Neuronal stem cell (in vitro differentiated cells): ENCODE results near the gene CTDSPL2.

ENCODE experiments used
- DNase-seq: peaks from one replicate; pipeline ENCODE4 v3.0.0-alpha.2; 2013; ENCODE audit warnings: low spot score
- H2AFZ ChIP-seq: one replicate; pipeline ENCODE4 v1.6.1; 2013; ENCODE audit warnings: mild to moderate bottlenecking, low read length, inconsistent platforms
- H2AK5ac ChIP-seq: 2 replicates; pipeline ENCODE4 v1.6.1; 2013; ENCODE audit warnings: low read depth, mild to moderate bottlenecking, inconsistent platforms, low read length, moderate library complexity, mixed read lengths
- H2BK120ac ChIP-seq: 2 replicates; pipeline ENCODE4 v1.6.1; 2013; ENCODE audit warnings: low read depth, mild to moderate bottlenecking, inconsistent platforms, low read length, moderate library complexity, mixed read lengths
- H2BK12ac ChIP-seq: one replicate; pipeline ENCODE4 v1.6.1; 2013; ENCODE audit warnings: low read length, inconsistent platforms
- H2BK15ac ChIP-seq: 2 replicates; pipeline ENCODE4 v1.6.1; 2013; ENCODE audit warnings: mild to moderate bottlenecking, low read length, inconsistent platforms, mixed read lengths
- H2BK5ac ChIP-seq: one replicate; pipeline ENCODE4 v1.6.1; 2013; ENCODE audit warnings: inconsistent platforms, mild to moderate bottlenecking, low read length, moderate library complexity
- H3K14ac ChIP-seq: one replicate; pipeline ENCODE4 v1.6.1; 2013; ENCODE audit warnings: low read length, inconsistent platforms
- H3K18ac ChIP-seq: 2 replicates; pipeline ENCODE4 v1.6.1; 2013; ENCODE audit warnings: low read length, inconsistent platforms
- H3K23ac ChIP-seq: 2 replicates; pipeline ENCODE4 v1.6.1; 2013; ENCODE audit warnings: low read depth, mild to moderate bottlenecking, mixed read lengths, low read length, inconsistent platforms; ENCODE audit not compliant: poor library complexity
- H3K27ac ChIP-seq: replicated peaks from 3 replicates; pipeline ENCODE4 v1.5.1; 2013; ENCODE audit warnings: low read length, inconsistent platforms
- H3K27me3 ChIP-seq, 3 experiments: 2 replicates each; pipeline ENCODE4 v1.6.1; 2013; ENCODE audit warnings: low read length in 3 of 3, mild to moderate bottlenecking in 2 of 3, inconsistent platforms in 1 of 3, low read depth in 1 of 3, mixed read lengths in 1 of 3, moderate library complexity in 1 of 3; ENCODE audit not compliant: control insufficient read depth in 3 of 3, insufficient read depth in 3 of 3
- H3K36me3 ChIP-seq, 2 donors: replicated peaks in 1 of 2; 2 replicates each; pipeline ENCODE4 v1.6.1; 2013; ENCODE audit warnings: low read length in 2 of 2; ENCODE audit not compliant: control insufficient read depth in 2 of 2, insufficient read depth in 2 of 2
- H3K4ac ChIP-seq: 2 replicates; pipeline ENCODE4 v1.6.1; 2013; ENCODE audit warnings: inconsistent platforms, mild to moderate bottlenecking, low read length, moderate library complexity
- H3K4me1 ChIP-seq, 2 donors: 1 replicate in 1 of 2; 2 replicates in 1 of 2; pipeline ENCODE4 v1.6.1; 2013; ENCODE audit warnings: low read length in 2 of 2, low read depth in 1 of 2; ENCODE audit not compliant: control insufficient read depth in 2 of 2, insufficient read depth in 1 of 2
- H3K4me2 ChIP-seq: one replicate; pipeline ENCODE4 v1.6.1; 2013; ENCODE audit warnings: mild to moderate bottlenecking, low read length, inconsistent platforms; ENCODE audit not compliant: insufficient read depth, poor library complexity, severe bottlenecking
- H3K4me3 ChIP-seq, 2 donors: 2 replicates each; pipeline ENCODE4 v1.5.1; 2013; ENCODE audit warnings: low read length in 2 of 2, mild to moderate bottlenecking in 2 of 2, inconsistent platforms in 1 of 2, moderate library complexity in 1 of 2
- H3K79me1 ChIP-seq: one replicate; pipeline ENCODE4 v1.6.1; 2013; ENCODE audit warnings: low read depth, mild to moderate bottlenecking, inconsistent platforms, low read length, moderate library complexity
- H3K9ac ChIP-seq: one replicate; pipeline ENCODE4 v1.6.1; 2013; ENCODE audit warnings: mild to moderate bottlenecking, low read depth, low read length, inconsistent platforms; ENCODE audit not compliant: poor library complexity
- H3K9me3 ChIP-seq, 2 donors: replicated peaks in 1 of 2; 2 replicates each; pipeline versions ENCODE3 to v1.6.1; 2013; ENCODE audit warnings: low read length in 2 of 2, mild to moderate bottlenecking in 2 of 2, inconsistent platforms in 1 of 2, low read depth in 1 of 2, mixed read lengths in 1 of 2, moderate library complexity in 1 of 2; ENCODE audit not compliant: control insufficient read depth in 2 of 2, insufficient read depth in 1 of 2
- H4K8ac ChIP-seq: one replicate; pipeline ENCODE4 v1.6.1; 2013; ENCODE audit warnings: low read depth, mild to moderate bottlenecking, inconsistent platforms, low read length, moderate library complexity
- H4K91ac ChIP-seq: one replicate; pipeline ENCODE4 v1.6.1; 2013; ENCODE audit warnings: low read length, low read depth, mild to moderate bottlenecking, inconsistent platforms; ENCODE audit not compliant: poor library complexity
- WGBS, 2 donors: extraction: QIAGEN DNeasy Blood & Tissue Kit; methylation state at CpG; one replicate each; pipeline ENCODE4 v1.1.7; 2013; ENCODE audit warnings: missing lambda C conversion rate in 2 of 2, mixed read lengths in 1 of 2; ENCODE audit not compliant: insufficient read length in 2 of 2, insufficient replicate concordance in 1 of 2; ENCODE audit errors: extremely low coverage in 2 of 2; 5-methylcytosine and 5-hydroxymethylcytosine counted together

Gene CTDSPL2

GRCh38 chr15:44435893-44436667 is 8.7 kb downstream of the CTDSPL2 start:
- Histone ChIP-seq H3K9me3 (peaks cover 0 to 5% of the 10 kb centered on the region in 2 donors), H3K4me1 (no peaks in the 10 kb centered on the region), H2BK5ac (no peak overlapping the region), H3K4me3 (no peak overlapping the region), H3K27ac (no peak overlapping the region), H3K9ac (no peak overlapping the region), H4K91ac (no peak overlapping the region), H2BK15ac (no peak overlapping the region), H2BK12ac (no peak overlapping the region), H2AK5ac (no peak overlapping the region), H3K14ac (no peak overlapping the region), H3K36me3 (peaks cover 3 to 65% of the 10 kb centered on the region in 2 donors), H3K79me1 (peaks cover 4% of the 10 kb centered on the region), H3K4ac (no peak overlapping the region), H2BK120ac (no peak overlapping the region), H3K27me3 (no peaks in the 10 kb centered on the region), H3K23ac (no peak overlapping the region), H3K18ac (no peak overlapping the region), H3K4me2 (no peak overlapping the region), H2AFZ (no peak overlapping the region), H4K8ac (no peak overlapping the region)
- no CpG with 5 or more reads among the region's 2 CpGs for WGBS, 2 donors
- no peak for DNase-seq

- Histone ChIP-seq H3K9me3 (peaks cover 4 to 9% of the 10 kb centered on the region in 2 donors), H3K4me3 (no peak overlapping the region), H3K4me1 (no peaks in the 10 kb centered on the region), H3K18ac (no peak overlapping the region), H3K4ac (no peak overlapping the region), H2AK5ac (no peak overlapping the region), H3K9ac (no peak overlapping the region), H2AFZ (no peak overlapping the region), H3K14ac (no peak overlapping the region), H3K27me3 (no peaks in the 10 kb centered on the region), H3K23ac (no peak overlapping the region), H3K36me3 (peaks cover 2 to 50% of the 10 kb centered on the region in 2 donors), H2BK120ac (no peak overlapping the region), H2BK15ac (no peak overlapping the region), H2BK12ac (no peak overlapping the region), H3K4me2 (no peak overlapping the region), H4K91ac (no peak overlapping the region), H3K27ac (no peak overlapping the region), H2BK5ac (no peak overlapping the region), H3K79me1 (peaks cover 3% of the 10 kb centered on the region), H4K8ac (no peak overlapping the region)
- no peak for DNase-seq
- 100% methylated on average over 2 of the region's 3 CpGs; no CpG with 5 or more reads in 1 of the 2 donors for WGBS, 2 donors
These were observed 11.0 kb downstream of the CTDSPL2 start for GRCh38 chr15:44438402-44438801.

GRCh38 chr15:44441095-44441501 is 13.7 kb downstream of the CTDSPL2 start:
- H3K27ac ChIP-seq: no peak overlapping the region
- no peak overlapping the region for H4K91ac ChIP-seq
- no peaks in the 10 kb centered on the region for H3K27me3 ChIP-seq
- H3K23ac ChIP-seq: no peak overlapping the region
- H2BK15ac ChIP-seq: no peak overlapping the region
- no peak overlapping the region for H3K4ac ChIP-seq
- no peak overlapping the region for H2AK5ac ChIP-seq
- H3K36me3 ChIP-seq: peaks cover 2 to 45% of the 10 kb centered on the region in 2 donors
- no peak overlapping the region for H4K8ac ChIP-seq
- no peak overlapping the region for H2AFZ ChIP-seq
- H3K9ac ChIP-seq: no peak overlapping the region
- H2BK120ac ChIP-seq: no peak overlapping the region
- no peaks in the 10 kb centered on the region for H3K4me1 ChIP-seq
- no peak overlapping the region for H3K4me3 ChIP-seq
- no peak overlapping the region for H2BK5ac ChIP-seq
- DNase-seq: no peak
- no CpG with 5 or more reads among the region's 5 CpGs for WGBS, 2 donors
- H3K4me2 ChIP-seq: no peak overlapping the region
- H2BK12ac ChIP-seq: no peak overlapping the region
- no peak overlapping the region for H3K18ac ChIP-seq
- H3K14ac ChIP-seq: no peak overlapping the region
- H3K79me1 ChIP-seq: peaks cover 3% of the 10 kb centered on the region
- peaks cover 4 to 15% of the 10 kb centered on the region in 2 donors for H3K9me3 ChIP-seq

- Histone ChIP-seq H3K14ac (no peak overlapping the region), H3K36me3 (peaks cover 3 to 49% of the 10 kb centered on the region in 2 donors), H2BK5ac (no peak overlapping the region), H3K79me1 (peaks cover 11% of the 10 kb centered on the region), H3K9ac (no peak overlapping the region), H3K18ac (no peak overlapping the region), H3K4ac (no peak overlapping the region), H3K27ac (no peak overlapping the region), H3K4me3 (no peak overlapping the region), H3K4me2 (no peak overlapping the region), H4K91ac (no peak overlapping the region), H3K23ac (no peak overlapping the region), H2AFZ (no peak overlapping the region), H3K27me3 (no peaks in the 10 kb centered on the region), H2BK15ac (no peak overlapping the region), H3K9me3 (peaks cover 6 to 15% of the 10 kb centered on the region in 2 donors), H2BK120ac (no peak overlapping the region), H2AK5ac (no peak overlapping the region), H3K4me1 (no peaks in the 10 kb centered on the region), H2BK12ac (no peak overlapping the region), H4K8ac (no peak overlapping the region)
- no CpG with 5 or more reads among the region's 3 CpGs for WGBS, 2 donors
- DNase-seq: no peak
These were observed 16.1 kb downstream of the CTDSPL2 start for GRCh38 chr15:44443515-44443914.
